Lung (tissue), 12 donors: ENCODE measurements around the gene MAP7. TPM values are rescaled to one million over a fixed set of nuclear protein-coding genes. Genes with fewer than 3 reads are reported as not detected.

Source experiments
- ATAC-seq: fragments of 200-7000 bp; cut with Tn5 transposase; one replicate; pipeline ENCODE4 v1.9.1; 2020; ENCODE audit warnings: moderate number of reproducible peaks; ENCODE audit not compliant: insufficient read depth, low FRiP score
- DNase-seq, 3 donors: peaks; one replicate each; pipeline ENCODE4 v3.0.0-alpha.2; 2013 to 2017
- H3K27ac ChIP-seq, 2 donors: one replicate each; pipeline ENCODE4 v1.5.1; 2013; ENCODE audit warnings: mild to moderate bottlenecking in 2 of 2, moderate library complexity in 2 of 2, control low read depth in 1 of 2, inconsistent platforms in 1 of 2, low read depth in 1 of 2, low read length in 1 of 2
- H3K27me3 ChIP-seq, 3 donors: one replicate each; pipeline ENCODE4 v1.5.1; 2013; ENCODE audit warnings: low read length in 2 of 3; ENCODE audit not compliant: control insufficient read depth in 3 of 3, insufficient read depth in 3 of 3
- H3K36me3 ChIP-seq, 4 donors: one replicate each; pipeline ENCODE4 v1.5.1; 2013; ENCODE audit warnings: low read length in 4 of 4, mild to moderate bottlenecking in 1 of 4, moderate library complexity in 1 of 4; ENCODE audit not compliant: control insufficient read depth in 4 of 4, insufficient read depth in 4 of 4
- H3K4me1 ChIP-seq, 5 donors: one replicate each; pipeline ENCODE4 v1.5.1; 2013; ENCODE audit warnings: low read length in 5 of 5, mild to moderate bottlenecking in 2 of 5, moderate library complexity in 1 of 5; ENCODE audit not compliant: control insufficient read depth in 5 of 5, insufficient read depth in 5 of 5
- H3K4me3 ChIP-seq: one replicate; pipeline ENCODE4 v1.5.1; 2013; ENCODE audit warnings: mild to moderate bottlenecking, control low read depth, moderate library complexity
- H3K9ac ChIP-seq, 2 donors: one replicate each; pipeline ENCODE4 v1.5.1; 2013; ENCODE audit warnings: low read length in 2 of 2, control low read depth in 1 of 2; ENCODE audit not compliant: insufficient read depth in 1 of 2
- H3K9me3 ChIP-seq, 4 donors: one replicate each; pipeline ENCODE4 v1.5.1; 2013; ENCODE audit warnings: low read length in 3 of 4, mild to moderate bottlenecking in 1 of 4, moderate library complexity in 1 of 4; ENCODE audit not compliant: control insufficient read depth in 4 of 4, insufficient read depth in 3 of 4
- CTCF ChIP-seq: IDR thresholded peaks from 2 replicates; pipeline ENCODE4 v1.5.1; 2012; ENCODE audit warnings: mild to moderate bottlenecking; ENCODE audit errors: control extremely low read depth, extremely low read depth
- WGBS, 2 donors: extraction: QIAGEN DNeasy Blood & Tissue Kit; methylation state at CpG; one replicate each; pipeline ENCODE4 v1.1.7; 2013; 5-methylcytosine and 5-hydroxymethylcytosine counted together
- polyA plus RNA-seq, 2 donors: library from polyadenylated mRNA; stranded (reverse); fragments of 200-250 nt; gene quantifications; one replicate each; pipeline ENCODE4 v1.2.1, GENCODE V29; 2013
- total RNA-seq, 2 donors: library from RNA; depleted of rRNA in 1 of 2; stranded (reverse); fragments of >200 nt in 1 of 2; gene quantifications; one replicate each; pipeline ENCODE4 v1.2.1, GENCODE V29; 2014 to 2021
- donor health status: control.
- donor health status: control.
- donor health status: Bipolar disorder and iron deficiency.
- donor health status: healthy.
- donor health status: DM: yes; HTN: yes; CAD: no.

MAP7 gene
- total and polyA plus RNA-seq, 4 donors = 8.4 to 23.4 (median 12.3) TPM

- H3K27ac ChIP-seq = no peak overlapping the region
- no peak for DNase-seq
- TF ChIP-seq CTCF = no peak
- H3K4me1 ChIP-seq = no peaks in the 10 kb centered on the region
- H3K9me3 ChIP-seq = no peaks in the 10 kb centered on the region
- H3K9ac ChIP-seq = no peak overlapping the region
- no peaks in the 10 kb centered on the region for H3K27me3 ChIP-seq
- no peaks in the 10 kb centered on the region for H3K36me3 ChIP-seq
- no peak overlapping the region for H3K4me3 ChIP-seq
- ATAC-seq = no peak
Observed at GRCh38 chr6:136319732-136320131, 230.5 kb downstream of the MAP7 start.

- no peak for DNase-seq
- Histone ChIP-seq H3K9ac (no peak overlapping the region), H3K27ac (no peak overlapping the region), H3K4me3 (no peak overlapping the region), H3K9me3 (no peaks in the 10 kb centered on the region), H3K4me1 (no peaks in the 10 kb centered on the region), H3K36me3 (no peaks in the 10 kb centered on the region), H3K27me3 (no peaks in the 10 kb centered on the region)
- TF ChIP-seq CTCF = no peak
- 78 to 89% methylated on average over 4 of the region's 4 CpGs for WGBS, 2 donors
- ATAC-seq = no peak
Observed at GRCh38 chr6:136318676-136319075, 231.5 kb downstream of the MAP7 start.

GRCh38 chr6:136317971-136318370, 232.3 kb downstream of the MAP7 start:
- no peak for ATAC-seq
- Histone ChIP-seq H3K4me1 (no peaks in the 10 kb centered on the region), H3K27ac (no peak overlapping the region), H3K9ac (no peak overlapping the region), H3K36me3 (no peaks in the 10 kb centered on the region), H3K4me3 (no peak overlapping the region), H3K27me3 (no peaks in the 10 kb centered on the region), H3K9me3 (no peaks in the 10 kb centered on the region)
- no peak for DNase-seq
- TF ChIP-seq CTCF = no peak
- 77 to 87% methylated on average over 6 of the region's 6 CpGs for WGBS, 2 donors

GRCh38 chr6:136317021-136317694, 233.1 kb downstream of the MAP7 start:
- Histone ChIP-seq H3K4me3 (no peak overlapping the region), H3K27ac (no peak overlapping the region), H3K36me3 (no peaks in the 10 kb centered on the region), H3K9ac (no peak overlapping the region), H3K27me3 (no peaks in the 10 kb centered on the region), H3K9me3 (no peaks in the 10 kb centered on the region), H3K4me1 (no peaks in the 10 kb centered on the region)
- peak; percentile 50 for TF ChIP-seq CTCF
- WGBS, 2 donors = 46 to 53% methylated on average over 5 of the region's 5 CpGs
- peak; percentile 55 to 80 (median 73) for DNase-seq
- ATAC-seq = no peak
